Activated CD4-positive, alpha-beta T cell treated with anti-CD3 and anti-CD28 coated beads for 48 hours (primary cell): ENCODE results near the gene P2RX1.
"Not testable (repeated sequence)": the region's sequence is repeated elsewhere in the genome, so short reads cannot be mapped to it uniquely, and the experiment has no call there.

Experiments
- DNase-seq: peaks from one replicate; pipeline ENCODE4 v3.0.0-alpha.2; 2020

The P2RX1 gene

DNA sequence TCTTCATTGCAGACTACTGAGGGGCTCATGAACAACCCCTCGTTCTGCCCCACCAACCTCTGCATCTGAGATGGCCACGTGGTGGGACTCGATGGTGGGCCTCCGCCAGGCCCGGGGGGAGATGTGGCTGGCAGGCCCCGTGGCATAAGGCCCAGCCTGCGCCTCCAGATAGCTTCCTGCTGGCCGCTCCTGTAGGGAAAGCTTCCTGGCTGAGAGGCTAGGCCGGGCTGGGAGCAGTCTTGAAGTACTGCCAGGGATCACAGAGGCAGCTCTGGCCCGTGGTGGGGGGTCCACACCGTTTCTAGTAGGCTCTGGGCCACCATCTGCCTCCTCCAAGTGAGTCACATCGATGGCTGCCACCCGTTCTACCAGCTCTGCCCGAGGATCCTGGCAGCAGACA, 31.0 kb downstream of the P2RX1 start:
- DNase-seq: no peak

DNA sequence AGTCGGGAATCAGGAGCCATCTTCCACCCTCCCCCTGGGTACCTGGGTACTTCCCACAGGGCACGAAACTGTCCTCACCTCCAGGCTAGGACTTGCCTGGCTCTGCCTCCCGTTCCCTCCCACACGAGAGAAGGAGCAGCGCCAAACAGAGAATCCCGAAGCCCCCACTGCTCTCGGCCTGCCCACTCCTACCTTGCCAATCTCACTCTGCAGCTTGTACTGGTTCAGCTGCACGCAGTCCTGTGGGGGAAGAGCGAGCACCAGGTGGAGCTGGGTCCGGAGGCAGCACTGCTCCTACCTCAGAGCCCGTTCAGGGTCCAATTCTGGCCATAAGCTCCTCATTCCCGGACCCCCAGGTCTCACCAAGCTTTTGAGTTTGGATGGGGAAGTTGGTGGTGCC, 32.1 kb downstream of the P2RX1 start:
- DNase-seq: no peak

DNA sequence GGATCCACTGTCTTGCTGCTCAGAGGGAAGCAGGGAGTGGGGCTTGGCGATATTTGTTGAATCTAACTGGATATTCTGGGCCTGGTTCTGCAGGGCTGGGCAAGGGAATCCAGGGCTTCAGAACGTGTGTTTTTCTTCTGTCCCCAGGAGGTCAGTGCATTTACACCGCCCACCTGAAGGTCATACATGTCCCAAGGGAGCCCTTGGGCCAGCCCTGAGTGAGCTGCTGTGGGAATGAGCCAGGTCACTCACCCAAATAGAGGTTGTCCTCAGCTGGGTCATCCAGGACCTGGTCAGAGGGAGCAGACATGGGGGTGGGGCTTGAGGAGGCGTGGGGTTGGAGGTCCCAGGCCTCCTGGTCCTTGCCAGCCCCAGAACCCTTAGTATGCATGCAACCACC, 34.0 kb downstream of the P2RX1 start:
- no peak for DNase-seq

DNA sequence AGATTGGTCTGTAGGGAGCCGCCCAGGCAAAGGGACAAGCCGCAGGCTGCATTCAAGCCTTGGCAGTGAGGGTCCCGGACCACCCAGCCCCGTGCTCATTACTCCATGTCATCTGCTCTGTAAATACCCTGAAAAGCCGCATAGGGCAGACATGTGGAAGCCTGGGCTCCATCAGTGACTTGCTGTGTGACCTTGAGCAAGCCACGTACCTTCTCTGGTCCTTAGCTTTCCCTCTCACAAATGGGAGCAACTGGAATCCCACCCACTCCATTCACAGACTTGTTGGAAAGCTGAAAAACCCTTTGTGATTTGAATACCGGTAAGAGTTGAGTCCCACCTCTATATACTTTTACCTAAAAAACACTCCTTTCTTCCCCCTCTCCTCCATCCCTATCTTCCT, 35.3 kb downstream of the P2RX1 start:
- DNase-seq: no peak

DNA sequence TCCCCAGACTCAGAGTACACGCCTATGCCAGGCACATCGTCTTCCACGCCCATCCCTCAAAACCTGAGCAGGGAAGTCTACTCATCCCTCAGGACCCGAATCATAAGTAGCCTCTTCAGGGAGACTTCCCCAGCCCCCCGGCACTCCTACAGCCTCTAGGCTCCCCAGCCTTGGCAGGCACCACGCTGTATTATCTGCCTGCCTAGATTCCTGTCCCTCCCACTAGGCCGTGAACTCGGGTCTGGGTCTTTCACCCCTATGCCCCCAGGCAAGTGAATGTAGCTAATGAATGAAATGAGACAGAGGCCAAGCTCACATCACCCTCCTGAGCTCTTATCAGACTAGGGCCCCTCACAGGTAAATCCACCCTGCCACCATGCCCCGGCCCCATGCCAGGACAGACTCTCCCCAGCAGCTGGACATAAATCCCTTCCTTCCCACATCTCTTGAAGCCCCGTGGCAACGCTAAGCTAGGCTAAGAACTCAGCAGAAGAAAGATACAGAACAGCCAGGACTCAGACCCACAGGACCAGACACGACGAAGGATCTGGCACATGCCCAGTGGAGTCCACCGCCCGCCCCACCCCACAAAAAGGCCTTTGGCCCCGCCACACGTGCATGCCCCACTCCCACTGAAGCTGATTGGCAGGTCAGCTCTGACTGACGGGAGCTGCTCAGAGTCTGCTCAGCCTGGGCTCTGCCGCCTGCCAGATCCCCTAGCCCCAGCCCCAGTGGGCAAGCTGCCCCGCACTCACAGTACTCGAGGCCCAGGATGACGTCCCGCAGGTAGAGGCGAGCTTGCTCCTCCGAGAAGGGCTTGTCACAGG, 36.5 kb downstream of the P2RX1 start:
- DNase-seq: no peak

DNA sequence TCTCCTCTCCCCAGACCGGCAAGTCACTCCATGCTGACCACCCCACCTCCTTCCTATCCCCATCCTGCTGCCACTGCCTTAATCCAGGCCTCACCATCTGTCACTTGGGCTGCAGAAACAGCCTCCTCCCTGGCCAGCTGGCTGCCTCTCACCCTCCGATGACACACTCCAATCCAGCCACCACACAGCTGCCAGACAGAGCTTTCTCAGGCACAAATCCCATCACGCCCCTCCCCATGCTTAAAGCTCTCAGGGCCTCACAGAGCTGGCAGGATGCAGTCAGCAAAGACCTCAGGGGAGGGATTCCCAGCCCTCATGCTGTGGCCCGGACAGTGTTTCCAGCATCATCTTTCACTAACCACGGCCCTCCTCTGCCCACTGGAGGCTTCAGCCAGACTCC, 37.1 kb downstream of the P2RX1 start:
- no peak for DNase-seq

- DNase-seq: no peak
These were observed 39.0 kb downstream of the P2RX1 start for GRCh38 chr17:3877220-3877619.

- DNase-seq: no peak
These were observed 40.9 kb downstream of the P2RX1 start for GRCh38 chr17:3875317-3875716.

GRCh38 chr17:3873862-3874261, 42.4 kb downstream of the P2RX1 start:
- no peak for DNase-seq

- no peak for DNase-seq
These were observed 45.4 kb downstream of the P2RX1 start for GRCh38 chr17:3870871-3871306.

DNA sequence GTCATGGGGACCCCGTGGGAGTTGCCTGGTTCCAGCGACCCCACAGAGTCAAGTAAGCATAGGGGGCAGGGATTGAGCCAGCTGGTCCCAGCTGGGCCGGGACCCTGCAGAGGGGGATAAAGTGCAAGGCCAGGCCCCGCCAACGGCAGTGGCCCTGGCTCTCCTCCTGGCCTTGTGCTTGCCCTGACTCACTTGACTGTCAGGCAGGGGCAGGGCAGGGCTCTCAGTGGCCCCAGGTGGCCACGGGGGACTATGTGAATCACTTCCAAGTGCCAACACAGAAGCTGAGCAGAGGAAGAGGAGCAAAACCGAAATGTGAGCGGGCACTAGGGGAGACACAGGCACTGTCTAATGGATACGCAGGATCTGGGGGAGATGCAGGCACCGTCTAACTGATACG, 48.7 kb downstream of the P2RX1 start:
- DNase-seq: no peak

DNA sequence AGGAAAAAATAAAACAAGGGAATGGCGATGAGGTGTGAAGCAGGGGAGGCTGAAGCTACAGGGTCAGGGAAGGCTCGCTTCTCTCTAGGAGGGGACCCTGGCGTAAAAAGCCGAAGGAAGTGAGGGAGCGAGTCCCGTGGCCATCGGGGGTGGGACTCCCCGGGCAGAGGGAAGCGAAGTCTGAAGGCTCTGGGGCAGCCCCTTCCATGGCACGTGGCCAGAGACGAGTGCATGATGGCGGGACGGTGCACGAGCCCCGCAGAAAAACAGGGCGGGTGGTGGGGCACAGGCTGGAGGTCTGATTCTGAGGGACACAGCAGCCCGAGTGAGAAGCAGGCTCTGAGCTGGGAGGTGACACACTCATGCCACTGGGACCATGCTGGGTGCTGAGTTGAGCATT, 49.2 kb downstream of the P2RX1 start:
- no peak for DNase-seq

DNA sequence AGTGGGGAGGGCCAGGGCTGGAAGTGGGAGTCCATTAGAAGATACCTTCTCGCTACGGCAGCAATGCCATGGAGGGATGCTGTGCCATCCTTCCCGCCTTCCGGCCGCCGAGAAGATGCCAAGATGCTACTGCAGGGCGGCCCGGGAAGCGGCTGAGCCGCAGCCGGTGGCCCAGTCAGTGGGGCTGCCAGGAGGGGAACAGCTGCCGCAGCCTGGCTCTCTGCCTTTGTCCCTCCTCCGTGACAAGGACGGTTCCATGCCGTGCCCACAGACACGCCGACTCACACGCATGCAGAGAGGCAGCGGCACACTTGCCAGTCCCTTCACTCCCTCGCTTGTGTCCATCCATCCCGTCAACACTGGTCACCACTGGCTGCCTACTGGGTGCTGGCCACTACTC, 50.0 kb downstream of the P2RX1 start:
- DNase-seq: no peak

DNA sequence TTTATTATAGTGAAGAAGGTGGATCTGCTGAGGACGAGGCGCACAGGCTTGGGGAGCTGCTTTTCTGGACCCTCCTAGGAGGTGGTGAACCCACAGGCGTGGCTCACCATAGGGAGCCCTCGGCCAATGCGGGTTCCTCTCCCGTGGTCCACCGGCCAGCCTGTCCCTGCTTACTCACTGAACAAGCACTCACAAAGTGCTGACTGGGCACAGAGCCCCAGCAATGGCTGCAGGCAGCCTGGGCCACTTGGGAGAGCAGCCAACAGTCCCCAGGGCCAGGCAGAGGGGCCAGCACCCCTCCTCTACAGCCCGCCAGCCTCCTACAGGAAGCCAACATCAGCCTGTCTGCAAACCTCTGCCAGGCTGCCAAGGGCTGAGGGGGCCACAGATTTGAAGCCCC, 51.1 kb downstream of the P2RX1 start:
- DNase-seq: no peak

DNA sequence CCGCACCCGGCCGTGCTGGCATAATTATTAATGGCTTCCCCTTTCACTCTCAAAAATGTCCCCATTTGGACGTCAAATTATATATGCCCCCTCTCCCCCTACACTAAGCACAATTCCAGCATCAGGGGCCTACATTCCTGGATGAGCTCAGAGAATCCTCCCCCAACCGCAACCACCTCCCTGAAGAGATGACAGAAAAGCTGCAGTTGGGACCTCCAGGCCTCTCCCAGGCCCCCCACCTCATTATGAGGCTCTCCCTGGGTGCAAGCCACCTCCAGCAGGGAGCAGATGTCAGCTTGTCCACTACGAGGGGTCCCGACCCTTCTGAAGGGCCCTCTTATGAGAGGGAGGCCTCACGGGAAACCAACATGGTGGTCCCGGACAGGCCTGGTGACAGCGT, 51.7 kb downstream of the P2RX1 start:
- no peak for DNase-seq

DNA sequence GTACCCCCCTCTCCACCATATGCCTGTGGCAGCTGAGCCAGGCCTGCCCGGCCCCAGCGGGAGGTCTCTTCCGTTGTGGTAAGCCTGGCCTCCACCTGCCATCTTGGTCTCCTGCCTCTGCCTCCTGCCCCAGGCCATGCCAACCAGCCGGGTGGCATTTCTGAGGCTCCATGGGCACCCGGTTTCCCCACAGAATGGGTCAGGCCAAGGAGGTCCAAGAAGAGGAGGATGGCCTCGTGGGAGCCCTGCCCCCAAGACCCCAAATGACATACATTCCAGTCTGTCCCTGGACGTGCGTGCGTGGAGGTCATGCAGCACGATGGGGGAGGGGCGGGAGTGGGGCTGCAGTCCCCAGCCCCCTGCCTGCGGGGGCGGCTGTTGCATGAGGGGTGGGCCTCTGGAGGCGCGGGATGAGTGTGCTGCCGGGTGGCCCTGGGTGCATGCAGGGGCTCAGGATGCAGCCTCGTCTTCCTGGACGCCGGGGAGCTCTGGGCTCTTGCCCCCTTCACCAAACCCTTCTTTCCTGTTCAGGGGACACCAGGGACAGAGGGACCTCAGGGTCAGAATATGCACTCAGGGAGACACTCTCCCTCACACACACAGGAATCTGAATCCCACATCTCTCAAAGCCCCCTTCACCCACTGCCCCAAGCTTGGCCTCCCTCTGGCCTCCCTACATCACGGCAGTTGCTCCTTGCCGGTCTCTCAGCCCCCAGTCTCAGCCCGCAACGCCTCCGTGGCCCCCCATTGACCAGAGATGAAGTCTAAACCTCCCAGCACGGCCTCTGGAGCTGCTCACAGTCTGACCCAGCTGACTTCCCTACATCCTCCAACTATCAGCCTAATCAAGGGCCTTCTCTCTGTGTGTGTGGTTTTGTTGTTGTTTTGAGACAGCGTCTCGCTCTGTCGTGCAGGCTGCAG, 54.2 kb downstream of the P2RX1 start:
- DNase-seq: no peak

GRCh38 chr17:3860939-3861700, 55.1 kb downstream of the P2RX1 start:
- DNase-seq: no peak

GRCh38 chr17:3859940-3860339, 56.3 kb downstream of the P2RX1 start:
- DNase-seq: no peak

- no peak for DNase-seq
These were observed 58.8 kb downstream of the P2RX1 start for GRCh38 chr17:3857261-3858105.

DNA sequence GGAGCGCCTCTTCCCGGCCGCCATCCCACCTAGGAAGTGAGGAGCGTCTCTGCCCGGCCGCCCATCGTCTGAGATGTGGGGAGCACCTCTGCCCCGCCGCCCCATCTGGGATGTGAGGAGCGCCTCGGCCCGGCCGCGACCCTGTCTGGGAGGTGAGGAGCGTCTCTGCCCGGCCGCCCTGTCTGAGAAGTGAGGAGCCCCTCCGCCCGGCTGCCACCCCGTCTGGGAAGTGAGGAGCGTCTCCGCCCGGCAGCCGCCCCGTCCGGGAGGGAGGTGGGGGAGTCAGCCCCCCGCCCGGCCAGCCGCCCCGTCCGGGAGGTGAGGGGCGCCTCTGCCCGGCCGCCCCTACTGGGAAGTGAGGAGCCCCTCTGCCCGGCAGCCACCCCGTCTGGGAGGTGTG, 62.1 kb downstream of the P2RX1 start:
- DNase-seq: not testable (repeated sequence)

GRCh38 chr17:3852561-3852960, 63.7 kb downstream of the P2RX1 start:
- no peak for DNase-seq

DNA sequence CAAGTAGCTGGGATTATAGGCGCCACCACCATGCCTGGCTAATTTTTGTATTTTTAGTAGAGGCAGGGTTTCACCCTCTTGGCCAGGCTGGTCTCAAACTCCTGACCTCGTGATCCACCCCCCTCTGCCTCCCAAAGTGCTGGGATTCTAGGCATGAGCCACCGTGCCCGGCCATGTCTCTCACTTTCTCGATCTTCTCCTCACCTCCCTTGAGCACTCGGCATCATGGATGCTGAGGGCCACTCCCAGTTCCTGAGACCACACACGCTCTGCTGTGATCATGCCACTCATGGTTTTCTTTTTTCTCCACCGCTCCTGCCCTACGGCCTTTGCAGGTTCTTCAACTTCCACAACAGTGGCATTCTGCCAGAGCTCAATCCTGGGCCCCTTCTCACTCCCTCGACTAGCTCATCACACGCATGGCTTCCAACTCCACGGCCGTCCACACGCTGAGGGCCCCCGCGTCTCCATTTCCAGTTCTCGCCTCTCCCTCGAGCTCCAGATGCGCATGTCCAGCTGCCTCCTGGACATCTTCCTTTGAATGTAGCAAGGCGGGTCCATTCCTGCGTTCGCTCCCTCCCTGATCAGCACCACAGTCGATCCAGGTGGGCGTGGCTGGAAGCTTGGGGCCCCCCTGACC, 64.7 kb downstream of the P2RX1 start:
- DNase-seq: no peak
